ENCODE data around the gene SASH3.

DNA sequence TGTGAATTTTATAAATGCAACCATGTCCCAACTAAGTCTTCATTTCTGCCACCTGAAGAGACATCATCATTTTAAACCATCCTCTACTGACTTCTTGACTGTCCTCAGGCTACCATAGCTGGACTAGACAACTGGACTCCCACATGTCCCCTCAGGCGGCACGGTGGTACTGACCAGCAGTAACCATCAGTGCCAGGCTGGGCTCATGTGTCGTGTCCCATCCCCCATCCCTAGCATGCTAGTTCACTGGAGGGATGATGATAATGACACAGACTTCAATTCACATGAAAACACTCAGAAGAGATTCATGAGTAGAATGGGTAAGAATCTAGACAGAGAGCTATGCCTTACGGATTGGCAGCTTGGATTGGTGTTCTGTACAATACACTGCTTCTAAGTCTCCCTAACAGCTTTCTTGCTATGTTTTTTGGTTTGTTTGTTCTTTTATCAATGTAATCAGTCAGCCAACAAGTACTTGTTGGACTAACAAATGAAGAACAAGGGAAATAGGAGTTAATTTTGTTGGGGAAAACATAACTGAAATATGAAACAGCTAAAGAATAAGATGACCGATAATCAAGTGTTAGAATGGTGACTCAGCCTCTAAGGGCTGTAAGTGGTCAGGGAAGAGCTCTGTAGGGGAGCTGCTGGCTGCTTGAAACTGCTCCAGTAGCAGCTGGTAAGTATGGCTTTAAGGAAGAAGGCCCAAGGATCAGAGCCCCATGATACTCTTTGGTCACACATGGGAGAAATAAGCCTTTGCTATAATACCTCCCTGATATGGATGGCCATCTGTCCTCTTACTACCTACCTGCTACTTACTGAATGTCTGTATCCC is 53.6 kb downstream of the SASH3 start:
- no peak for TF ChIP-seq EZH2 (IDR thresholded peaks at IDR 0.05; ENCODE audit: borderline replicate concordance, insufficient read depth, low read depth, low read length, poor library complexity, severe bottlenecking)
- TF ChIP-seq CTCF (IDR thresholded peaks at IDR 0.05): no peak
